Osteocyte (in vitro differentiated cells): ENCODE data around the gene ATF6. TPM values are rescaled to one million over a fixed set of nuclear protein-coding genes. Genes with fewer than 3 reads are reported as not detected.

Experiments used
- DNase-seq: peaks from one replicate; pipeline ENCODE4 v3.0.0; 2021; ENCODE audit warnings: mixed read lengths; ENCODE audit not compliant: unreplicated experiment; ENCODE audit errors: extremely low spot score
- H3K27ac Mint-ChIP-seq: one replicate; pipeline ENCODE4 v1.8.0; 2021; ENCODE audit warnings: mild to moderate bottlenecking, mixed read lengths; ENCODE audit not compliant: unreplicated experiment
- H3K27me3 Mint-ChIP-seq: one replicate; pipeline ENCODE4 v1.8.0; 2021; ENCODE audit warnings: mixed read lengths; ENCODE audit not compliant: unreplicated experiment
- H3K36me3 Mint-ChIP-seq: one replicate; pipeline ENCODE4 v1.8.0; 2021; ENCODE audit warnings: mixed read lengths; ENCODE audit not compliant: unreplicated experiment
- H3K4me1 Mint-ChIP-seq: one replicate; pipeline ENCODE4 v1.8.0; 2021; ENCODE audit warnings: mixed read lengths; ENCODE audit not compliant: unreplicated experiment
- H3K4me3 Mint-ChIP-seq: one replicate; pipeline ENCODE4 v1.8.0; 2021; ENCODE audit warnings: mild to moderate bottlenecking, moderate library complexity, mixed read lengths; ENCODE audit not compliant: unreplicated experiment
- H3K9me3 Mint-ChIP-seq: one replicate; pipeline ENCODE4 v1.8.0; 2021; ENCODE audit warnings: mixed read lengths; ENCODE audit not compliant: unreplicated experiment
- total RNA-seq: library from RNA; stranded (reverse); gene quantifications from 2 replicates; pipeline ENCODE4 v1.2.1, GENCODE V29; 2021
- TF ChIP-seq, protein P1 (sequence below): fragments of 200-600 bp; sonication (generic); IDR thresholded peaks from 2 replicates; pipeline ENCODE4 v1.5.0; 2021; ENCODE audit warnings: antibody characterized with exemption, mild to moderate bottlenecking, moderate library complexity

The ATF6 gene
- total RNA-seq, 1 donor from 2014 or later = 29.7 TPM

- DNase-seq = no peak
These were observed 82.6 kb downstream of the ATF6 start for GRCh38 chr1:161848676-161849075.

DNA sequence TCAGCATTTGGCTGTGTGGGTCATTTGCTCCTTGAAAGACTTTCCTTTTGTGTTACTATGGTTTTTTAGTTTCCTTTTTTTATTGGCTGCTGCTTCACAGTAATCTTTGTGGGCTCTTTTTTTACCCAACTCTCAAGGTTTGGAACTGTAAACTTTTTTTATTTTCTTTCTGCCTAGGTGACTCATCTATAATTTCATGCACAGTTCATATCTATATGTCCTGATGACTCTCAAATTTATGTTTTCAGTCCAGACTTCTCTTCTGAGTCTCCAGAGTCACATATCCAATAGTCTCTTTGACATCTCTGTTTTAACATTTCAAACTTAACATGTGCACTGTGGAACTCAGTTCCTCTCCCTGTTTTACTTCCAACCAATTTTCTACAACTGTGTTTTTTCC, 83.4 kb downstream of the ATF6 start:
- no peaks in the 10 kb centered on the region for H3K27me3 Mint-ChIP-seq
- no peaks in the 10 kb centered on the region for H3K9me3 Mint-ChIP-seq

More at GRCh38 chr1:161848676-161849075, 82.6 kb downstream of the ATF6 start:
- TF ChIP-seq, protein P1, sequence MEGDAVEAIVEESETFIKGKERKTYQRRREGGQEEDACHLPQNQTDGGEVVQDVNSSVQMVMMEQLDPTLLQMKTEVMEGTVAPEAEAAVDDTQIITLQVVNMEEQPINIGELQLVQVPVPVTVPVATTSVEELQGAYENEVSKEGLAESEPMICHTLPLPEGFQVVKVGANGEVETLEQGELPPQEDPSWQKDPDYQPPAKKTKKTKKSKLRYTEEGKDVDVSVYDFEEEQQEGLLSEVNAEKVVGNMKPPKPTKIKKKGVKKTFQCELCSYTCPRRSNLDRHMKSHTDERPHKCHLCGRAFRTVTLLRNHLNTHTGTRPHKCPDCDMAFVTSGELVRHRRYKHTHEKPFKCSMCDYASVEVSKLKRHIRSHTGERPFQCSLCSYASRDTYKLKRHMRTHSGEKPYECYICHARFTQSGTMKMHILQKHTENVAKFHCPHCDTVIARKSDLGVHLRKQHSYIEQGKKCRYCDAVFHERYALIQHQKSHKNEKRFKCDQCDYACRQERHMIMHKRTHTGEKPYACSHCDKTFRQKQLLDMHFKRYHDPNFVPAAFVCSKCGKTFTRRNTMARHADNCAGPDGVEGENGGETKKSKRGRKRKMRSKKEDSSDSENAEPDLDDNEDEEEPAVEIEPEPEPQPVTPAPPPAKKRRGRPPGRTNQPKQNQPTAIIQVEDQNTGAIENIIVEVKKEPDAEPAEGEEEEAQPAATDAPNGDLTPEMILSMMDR = no peak
- peaks cover 19% of the 10 kb centered on the region for H3K4me1 Mint-ChIP-seq
- H3K27me3 Mint-ChIP-seq = no peaks in the 10 kb centered on the region
- H3K9me3 Mint-ChIP-seq = no peaks in the 10 kb centered on the region
- peaks cover 32% of the 10 kb centered on the region for H3K36me3 Mint-ChIP-seq
- no peak overlapping the region for H3K4me3 Mint-ChIP-seq
- H3K27ac Mint-ChIP-seq = peak overlapping the region; percentile 8

DNA sequence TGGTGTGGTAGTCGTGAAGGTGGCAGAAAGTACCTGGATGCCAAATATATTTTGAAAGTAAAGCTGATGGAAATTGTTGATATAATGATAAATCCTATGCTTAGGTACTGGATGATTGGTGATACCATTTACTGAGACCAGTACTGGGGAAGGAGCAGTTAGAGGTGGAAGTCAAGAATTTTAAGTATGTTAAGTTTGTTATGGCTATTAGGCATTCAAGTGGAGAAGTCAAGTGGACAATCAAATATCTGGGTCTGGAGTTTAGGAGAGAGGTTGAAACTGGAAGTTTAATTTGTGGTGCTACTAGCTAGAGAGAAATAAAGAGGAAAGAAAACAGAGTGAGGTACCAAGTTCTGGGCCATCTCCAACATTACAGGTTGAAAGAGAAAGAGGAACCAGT, 89.1 kb downstream of the ATF6 start:
- TF ChIP-seq, protein P1 = no peak
- Mint-ChIP-seq H3K36me3 (peaks cover 35% of the 10 kb centered on the region), H3K4me3 (no peak overlapping the region), H3K9me3 (no peaks in the 10 kb centered on the region), H3K4me1 (peaks cover 11% of the 10 kb centered on the region), H3K27ac (no peak overlapping the region), H3K27me3 (no peaks in the 10 kb centered on the region)
- DNase-seq = no peak

More for the DNA sequence above, 83.4 kb downstream of the ATF6 start:
- no peak overlapping the region for H3K4me3 Mint-ChIP-seq
- DNase-seq = no peak
- TF ChIP-seq, protein P1 = no peak
- peaks cover 19% of the 10 kb centered on the region for H3K4me1 Mint-ChIP-seq
- H3K36me3 Mint-ChIP-seq = peaks cover 37% of the 10 kb centered on the region
- no peak overlapping the region for H3K27ac Mint-ChIP-seq

GRCh38 chr1:161858271-161858670, 92.2 kb downstream of the ATF6 start:
- no peak for DNase-seq
- H3K4me1 Mint-ChIP-seq = peaks cover 20% of the 10 kb centered on the region
- peaks cover 26% of the 10 kb centered on the region for H3K36me3 Mint-ChIP-seq
- no peak overlapping the region for H3K4me3 Mint-ChIP-seq
- no peak overlapping the region for H3K27ac Mint-ChIP-seq
- H3K27me3 Mint-ChIP-seq = no peaks in the 10 kb centered on the region
- no peaks in the 10 kb centered on the region for H3K9me3 Mint-ChIP-seq
- TF ChIP-seq, protein P1 = no peak

- Mint-ChIP-seq H3K36me3 (peaks cover 17% of the 10 kb centered on the region), H3K4me3 (no peak overlapping the region), H3K4me1 (peaks cover 62% of the 10 kb centered on the region), H3K27me3 (no peaks in the 10 kb centered on the region), H3K27ac (peak overlapping the region; percentile 71), H3K9me3 (no peaks in the 10 kb centered on the region)
- TF ChIP-seq, protein P1 = no peak
- no peak for DNase-seq
These were observed 97.4 kb downstream of the ATF6 start for GRCh38 chr1:161863549-161863948.
